Smooth muscle cell (in vitro differentiated cells): ENCODE results near the gene IL1RAPL2. TPM values are rescaled to one million over a fixed set of nuclear protein-coding genes. Genes with fewer than 3 reads are reported as not detected.

ENCODE experiments used
- DNase-seq: peaks from one replicate; lab custom pipeline; 2025; ENCODE audit not compliant: unreplicated experiment; lab: John Stamatoyannopoulos, UW
- H2AFZ ChIP-seq: fragments of 200-600 bp; sonication (generic); 2 replicates; pipeline ENCODE4 v1.6.0; 2016; ENCODE audit warnings: antibody characterized with exemption, low read depth, mild to moderate bottlenecking
- H3F3A ChIP-seq: fragments of 200-600 bp; sonication (generic); 2 replicates; pipeline ENCODE4 v1.6.0; 2017; ENCODE audit warnings: antibody characterized with exemption, low read depth
- H3K27ac ChIP-seq: fragments of 200-600 bp; sonication (generic); 2 replicates; pipeline ENCODE4 v1.5.1; 2016; ENCODE audit warnings: low read depth, mild to moderate bottlenecking
- H3K27me3 ChIP-seq: fragments of 200-600 bp; sonication (generic); 2 replicates; pipeline ENCODE4 v1.6.1; 2016; ENCODE audit warnings: low read depth, mild to moderate bottlenecking
- H3K36me3 ChIP-seq: fragments of 200-600 bp; sonication (generic); 2 replicates; pipeline ENCODE4 v1.5.1; 2016; ENCODE audit warnings: low read depth
- H3K4me1 ChIP-seq: fragments of 200-600 bp; sonication (generic); 2 replicates; pipeline ENCODE4 v1.5.1; 2016; ENCODE audit warnings: low read depth
- H3K4me2 ChIP-seq: fragments of 200-600 bp; sonication (generic); 2 replicates; pipeline ENCODE4 v1.6.0; 2016; ENCODE audit warnings: mild to moderate bottlenecking
- H3K4me3 ChIP-seq: fragments of 200-600 bp; sonication (generic); 2 replicates; pipeline ENCODE4 v1.5.1; 2016; ENCODE audit warnings: mild to moderate bottlenecking
- H3K79me2 ChIP-seq: fragments of 200-600 bp; sonication (generic); 2 replicates; pipeline ENCODE4 v1.6.0; 2016; ENCODE audit warnings: low read depth, mild to moderate bottlenecking
- H3K9ac ChIP-seq: fragments of 200-600 bp; sonication (generic); 2 replicates; pipeline ENCODE4 v1.6.0; 2016; ENCODE audit warnings: low read depth
- H3K9me3 ChIP-seq: fragments of 200-600 bp; sonication (generic); replicated peaks from 2 replicates; pipeline ENCODE4 v1.5.1; 2016; ENCODE audit warnings: low read depth
- H4K20me1 ChIP-seq: fragments of 200-600 bp; sonication (generic); 2 replicates; pipeline ENCODE4 v1.6.0; 2016; ENCODE audit warnings: low read depth
- CTCF ChIP-seq: fragments of 200-600 bp; sonication (generic); IDR thresholded peaks from 2 replicates; pipeline ENCODE4 v1.5.1; 2017; ENCODE audit warnings: borderline replicate concordance, mild to moderate bottlenecking, antibody characterized with exemption; ENCODE audit not compliant: insufficient read depth, poor library complexity, severe bottlenecking
- WGBS: methylation state at CpG from one replicate; pipeline ENCODE4 v1.1.7; 2016; ENCODE audit warnings: low lambda C conversion rate; 5-methylcytosine and 5-hydroxymethylcytosine counted together
- polyA plus RNA-seq: library from polyadenylated mRNA; unstranded; fragments of >200 nt; fragmentation: Nextera tagmentation; extraction: Ambion mirVana; gene quantifications from 2 replicates; pipeline ENCODE4 v1.2.1, GENCODE V29; 2016
- total RNA-seq: library from RNA; depleted of rRNA; stranded (reverse); fragments of >200 nt; gene quantifications from 2 replicates; pipeline ENCODE4 v1.2.3, GENCODE V29; 2014

The IL1RAPL2 gene
- total and polyA plus RNA-seq, 2 experiments from 2014 or later = not detected

- no peak overlapping the region for H3K4me2 ChIP-seq
- no peak for TF ChIP-seq CTCF
- no peak for DNase-seq
- no peak overlapping the region for H3K27ac ChIP-seq
- H3K4me1 ChIP-seq = no peaks in the 10 kb centered on the region
- no peaks in the 10 kb centered on the region for H3F3A ChIP-seq
- H3K4me3 ChIP-seq = no peak overlapping the region
- no peaks in the 10 kb centered on the region for H3K27me3 ChIP-seq
- H2AFZ ChIP-seq = no peak overlapping the region
- no peaks in the 10 kb centered on the region for H3K36me3 ChIP-seq
- H4K20me1 ChIP-seq = no peaks in the 10 kb centered on the region
- H3K9ac ChIP-seq = no peak overlapping the region
- no peaks in the 10 kb centered on the region for H3K79me2 ChIP-seq
- H3K9me3 ChIP-seq = no peaks in the 10 kb centered on the region
Measured at GRCh38 chrX:104987063-104987462, 421.1 kb downstream of the IL1RAPL2 start.

GRCh38 chrX:104988038-104988437 is 422.0 kb downstream of the IL1RAPL2 start:
- no peak for TF ChIP-seq CTCF
- no peak overlapping the region for H3K9ac ChIP-seq
- H3K36me3 ChIP-seq = no peaks in the 10 kb centered on the region
- H2AFZ ChIP-seq = no peak overlapping the region
- no peaks in the 10 kb centered on the region for H4K20me1 ChIP-seq
- H3K79me2 ChIP-seq = no peaks in the 10 kb centered on the region
- no peaks in the 10 kb centered on the region for H3K4me1 ChIP-seq
- no peaks in the 10 kb centered on the region for H3K27me3 ChIP-seq
- no peak for DNase-seq
- H3K4me2 ChIP-seq = no peak overlapping the region
- H3F3A ChIP-seq = no peaks in the 10 kb centered on the region
- H3K9me3 ChIP-seq = no peaks in the 10 kb centered on the region
- no peak overlapping the region for H3K27ac ChIP-seq
- H3K4me3 ChIP-seq = no peak overlapping the region

- no peak overlapping the region for H2AFZ ChIP-seq
- H3K36me3 ChIP-seq = no peaks in the 10 kb centered on the region
- H3K27ac ChIP-seq = no peak overlapping the region
- H3K9me3 ChIP-seq = peaks cover 5% of the 10 kb centered on the region
- no peak overlapping the region for H3K9ac ChIP-seq
- no peak for TF ChIP-seq CTCF
- no peaks in the 10 kb centered on the region for H3K79me2 ChIP-seq
- no peak for DNase-seq
- H3K4me3 ChIP-seq = no peak overlapping the region
- H4K20me1 ChIP-seq = no peaks in the 10 kb centered on the region
- no peaks in the 10 kb centered on the region for H3K27me3 ChIP-seq
- no peak overlapping the region for H3K4me2 ChIP-seq
- H3K4me1 ChIP-seq = no peaks in the 10 kb centered on the region
- H3F3A ChIP-seq = no peaks in the 10 kb centered on the region
Measured at GRCh38 chrX:104995546-104995945, 429.5 kb downstream of the IL1RAPL2 start.

- no peaks in the 10 kb centered on the region for H3K27me3 ChIP-seq
- H3F3A ChIP-seq = no peaks in the 10 kb centered on the region
- no peak for TF ChIP-seq CTCF
- no peaks in the 10 kb centered on the region for H3K9me3 ChIP-seq
- no peaks in the 10 kb centered on the region for H3K79me2 ChIP-seq
- no peaks in the 10 kb centered on the region for H3K36me3 ChIP-seq
- no peak overlapping the region for H3K4me2 ChIP-seq
- 79% methylated on average over 3 of the region's 3 CpGs for WGBS
- no peak overlapping the region for H3K4me3 ChIP-seq
- no peak overlapping the region for H3K9ac ChIP-seq
- no peak for DNase-seq
- no peaks in the 10 kb centered on the region for H4K20me1 ChIP-seq
- H3K4me1 ChIP-seq = no peaks in the 10 kb centered on the region
- no peak overlapping the region for H2AFZ ChIP-seq
- H3K27ac ChIP-seq = no peak overlapping the region
Measured at GRCh38 chrX:105006103-105006502, 440.1 kb downstream of the IL1RAPL2 start.
